Right lobe of liver (tissue), 6 donors: ENCODE data around the gene C5AR1. TPM values are rescaled to one million over a fixed set of nuclear protein-coding genes. Genes with fewer than 3 reads are reported as not detected.

ENCODE experiments used
- ATAC-seq, 4 donors: fragments of 200-7000 bp; cut with Tn5 transposase; one replicate each; pipeline ENCODE4 v1.9.1; 2020; ENCODE audit warnings: mild to moderate bottlenecking in 4 of 4, moderate library complexity in 4 of 4
- DNase-seq, 3 donors: peaks; one replicate each; pipeline ENCODE4 v3.0.0-alpha.2; 2020
- H3K27ac ChIP-seq, 3 donors: fragments of 200-600 bp; one replicate each; pipeline ENCODE4 v1.8.0; 2022
- H3K27me3 ChIP-seq, 2 donors: fragments of 200-600 bp; one replicate each; pipeline ENCODE4 v1.8.0; 2022
- H3K36me3 ChIP-seq, 4 donors: fragments of 200-600 bp; sonication (generic) in 1 of 4; one replicate each; pipeline versions ENCODE4 v1.5.1 to v1.8.0; 2017 to 2022; ENCODE audit warnings: control low read depth in 1 of 4
- H3K4me1 ChIP-seq, 4 donors: fragments of 200-600 bp; sonication (generic) in 1 of 4; one replicate each; pipeline versions ENCODE4 v1.5.1 to v1.8.0; 2017 to 2022; ENCODE audit warnings: control low read depth in 1 of 4
- H3K4me3 ChIP-seq, 3 donors: fragments of 200-600 bp; one replicate each; pipeline ENCODE4 v1.8.0; 2022
- H3K9me3 ChIP-seq, 4 donors: fragments of 200-600 bp; sonication (generic) in 1 of 4; one replicate each; pipeline versions ENCODE4 v1.5.1 to v1.8.0; 2017 to 2022; ENCODE audit warnings: control low read depth in 1 of 4
- POLR2A ChIP-seq: fragments of 450-650 bp; IDR thresholded peaks from one replicate; pipeline ENCODE4 v1.6.1; 2017; ENCODE audit warnings: antibody characterized with exemption, mild to moderate bottlenecking
- WGBS: methylation state at CpG from one replicate; pipeline ENCODE4 v1.1.6; 2018; ENCODE audit warnings: low coverage, low lambda C conversion rate; ENCODE audit not compliant: insufficient coverage; ENCODE audit errors: missing lambda C conversion rate; 5-methylcytosine and 5-hydroxymethylcytosine counted together
- intact Hi-C, 2 donors: fragments of 100-400 bp; cut with DNase I; formaldehyde crosslinking; loops; one replicate each; pipeline versions ENCODE4 v1.11.2 to v1.14.1; 2022
- total RNA-seq, 6 experiments: library from RNA; depleted of rRNA in 2 of 6; stranded (reverse); fragments of >200 nt in 2 of 6; fragmentation: NEBNext Ultra II Directional in 3 of 6; extraction: Animal tissue kit (Norgen Biotek cat#: 25700) in 3 of 6; gene quantifications; one replicate each; pipeline versions ENCODE4 v1.1.0 to v1.2.4, GENCODE V29; 2016 to 2023
- TF ChIP-seq, protein P1 (sequence below), 4 donors: fragments of 200-600 bp in 3 of 4; fragments of 450-650 bp in 1 of 4; IDR thresholded peaks; one replicate each; pipeline versions ENCODE4 v1.5.1 to v1.8.0; 2016 to 2022; ENCODE audit warnings: antibody characterized with exemption in 4 of 4, mild to moderate bottlenecking in 2 of 4
- donor health status: DM: no; HTN: yes; CAD: no.
- donor health status: DM: no; HTN: no; CAD: no.
- donor health status: DM: no; HTN: no; CAD: no.
- donor health status: DM: no; HTN: yes; CAD: no.
- donor health status: DM: no; HTN: yes; CAD: no.

C5AR1 gene
- total RNA-seq, 6 experiments from 2014 or later: 3.3 to 19.8 (median 5.9) TPM

- no peak for DNase-seq
Measured at GRCh38 chr19:47303966-47304365, 5.7 kb upstream of the C5AR1 start.

GRCh38 chr19:47305309-47305751 is 4.3 kb upstream of the C5AR1 start:
- no peak for TF ChIP-seq POLR2A
- TF ChIP-seq, protein P1, sequence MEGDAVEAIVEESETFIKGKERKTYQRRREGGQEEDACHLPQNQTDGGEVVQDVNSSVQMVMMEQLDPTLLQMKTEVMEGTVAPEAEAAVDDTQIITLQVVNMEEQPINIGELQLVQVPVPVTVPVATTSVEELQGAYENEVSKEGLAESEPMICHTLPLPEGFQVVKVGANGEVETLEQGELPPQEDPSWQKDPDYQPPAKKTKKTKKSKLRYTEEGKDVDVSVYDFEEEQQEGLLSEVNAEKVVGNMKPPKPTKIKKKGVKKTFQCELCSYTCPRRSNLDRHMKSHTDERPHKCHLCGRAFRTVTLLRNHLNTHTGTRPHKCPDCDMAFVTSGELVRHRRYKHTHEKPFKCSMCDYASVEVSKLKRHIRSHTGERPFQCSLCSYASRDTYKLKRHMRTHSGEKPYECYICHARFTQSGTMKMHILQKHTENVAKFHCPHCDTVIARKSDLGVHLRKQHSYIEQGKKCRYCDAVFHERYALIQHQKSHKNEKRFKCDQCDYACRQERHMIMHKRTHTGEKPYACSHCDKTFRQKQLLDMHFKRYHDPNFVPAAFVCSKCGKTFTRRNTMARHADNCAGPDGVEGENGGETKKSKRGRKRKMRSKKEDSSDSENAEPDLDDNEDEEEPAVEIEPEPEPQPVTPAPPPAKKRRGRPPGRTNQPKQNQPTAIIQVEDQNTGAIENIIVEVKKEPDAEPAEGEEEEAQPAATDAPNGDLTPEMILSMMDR (IDR thresholded peaks at IDR 0.05): peak; percentile 95 to 97 (median 95)
- no peak overlapping the region for H3K4me3 ChIP-seq
- H3K27me3 ChIP-seq: no peaks in the 10 kb centered on the region
- 4% methylated on average over 14 of the region's 14 CpGs for WGBS
- H3K9me3 ChIP-seq: no peaks in the 10 kb centered on the region
- intact Hi-C loops: no loop called here
- no peaks in the 10 kb centered on the region for H3K36me3 ChIP-seq
- DNase-seq: peak; percentile 81 to 85 (median 83)
- peak overlapping the region; percentile 31 to 80 (median 47) for H3K27ac ChIP-seq
- peaks cover 0 to 11% (median 0%) of the 10 kb centered on the region in 4 donors for H3K4me1 ChIP-seq
- peak; percentile 90 to 94 (median 90) for ATAC-seq

More at GRCh38 chr19:47303966-47304365, 5.7 kb upstream of the C5AR1 start:
- Histone ChIP-seq H3K9me3 (no peaks in the 10 kb centered on the region), H3K36me3 (no peaks in the 10 kb centered on the region), H3K27me3 (no peaks in the 10 kb centered on the region), H3K27ac (no peak overlapping the region), H3K4me3 (no peak overlapping the region), H3K4me1 (peaks cover 0 to 11% (median 0%) of the 10 kb centered on the region in 4 donors)
- no peak for ATAC-seq
- 51% methylated on average over 6 of the region's 6 CpGs for WGBS
- intact Hi-C loops: no loop called here
- TF ChIP-seq POLR2A: no peak
- TF ChIP-seq, protein P1 (IDR thresholded peaks at IDR 0.05): no peak

GRCh38 chr19:47306303-47306702 is 3.4 kb upstream of the C5AR1 start:
- Histone ChIP-seq H3K4me3 (no peak overlapping the region), H3K27me3 (no peaks in the 10 kb centered on the region), H3K27ac (peak overlapping the region in 2 of 3 donors; percentile 31 to 80), H3K9me3 (no peaks in the 10 kb centered on the region), H3K36me3 (no peaks in the 10 kb centered on the region), H3K4me1 (peaks cover 0 to 11% (median 0%) of the 10 kb centered on the region in 4 donors)
- WGBS: 92% methylated on average over 3 of the region's 3 CpGs
- DNase-seq (no peak), ATAC-seq (no peak)
- no peak for TF ChIP-seq POLR2A
- TF ChIP-seq, protein P1 (IDR thresholded peaks at IDR 0.05): no peak
- intact Hi-C loops: no loop called here

- WGBS: 89% methylated on average over 4 of the region's 8 CpGs
- H3K9me3 ChIP-seq: no peaks in the 10 kb centered on the region
- intact Hi-C loops: no loop called here
- DNase-seq (no peak), ATAC-seq (no peak)
- peaks cover 0 to 14% (median 0%) of the 10 kb centered on the region in 4 donors for H3K4me1 ChIP-seq
- no peaks in the 10 kb centered on the region for H3K27me3 ChIP-seq
- no peak overlapping the region for H3K4me3 ChIP-seq
- TF ChIP-seq, protein P1 (IDR thresholded peaks at IDR 0.05): no peak
- no peak for TF ChIP-seq POLR2A
- H3K36me3 ChIP-seq: no peaks in the 10 kb centered on the region
- no peak overlapping the region for H3K27ac ChIP-seq
Measured at GRCh38 chr19:47309038-47309437, 623 bp upstream of the C5AR1 start.

GRCh38 chr19:47310323-47310722 is 662 bp downstream of the C5AR1 start:
- WGBS: 100% methylated on average over 1 of the region's 2 CpGs
- H3K27me3 ChIP-seq: no peaks in the 10 kb centered on the region
- no peaks in the 10 kb centered on the region for H3K9me3 ChIP-seq
- H3K36me3 ChIP-seq: no peaks in the 10 kb centered on the region
- ATAC-seq: no peak
- H3K4me3 ChIP-seq: peak overlapping the region in 1 of 3 donors; percentile 18
- intact Hi-C loops: no loop called here
- peak overlapping the region; percentile 36 to 55 (median 49) for H3K27ac ChIP-seq
- no peak for DNase-seq
- TF ChIP-seq, protein P1 (IDR thresholded peaks at IDR 0.05): no peak
- no peak for TF ChIP-seq POLR2A
- H3K4me1 ChIP-seq: peaks cover 0 to 11% (median 2%) of the 10 kb centered on the region in 4 donors
